GM11168 (cell line): ENCODE results near the gene HOXC6.

Experiments
- in situ Hi-C: fragments of 300-500 bp; cut with MboI; formaldehyde crosslinking; loops from one replicate; pipeline ENCODE4 v1.12.0; 2022; ENCODE audit warnings: low sequenced_read_pairs; ENCODE audit not compliant: unreplicated experiment

HOXC6 gene

DNA sequence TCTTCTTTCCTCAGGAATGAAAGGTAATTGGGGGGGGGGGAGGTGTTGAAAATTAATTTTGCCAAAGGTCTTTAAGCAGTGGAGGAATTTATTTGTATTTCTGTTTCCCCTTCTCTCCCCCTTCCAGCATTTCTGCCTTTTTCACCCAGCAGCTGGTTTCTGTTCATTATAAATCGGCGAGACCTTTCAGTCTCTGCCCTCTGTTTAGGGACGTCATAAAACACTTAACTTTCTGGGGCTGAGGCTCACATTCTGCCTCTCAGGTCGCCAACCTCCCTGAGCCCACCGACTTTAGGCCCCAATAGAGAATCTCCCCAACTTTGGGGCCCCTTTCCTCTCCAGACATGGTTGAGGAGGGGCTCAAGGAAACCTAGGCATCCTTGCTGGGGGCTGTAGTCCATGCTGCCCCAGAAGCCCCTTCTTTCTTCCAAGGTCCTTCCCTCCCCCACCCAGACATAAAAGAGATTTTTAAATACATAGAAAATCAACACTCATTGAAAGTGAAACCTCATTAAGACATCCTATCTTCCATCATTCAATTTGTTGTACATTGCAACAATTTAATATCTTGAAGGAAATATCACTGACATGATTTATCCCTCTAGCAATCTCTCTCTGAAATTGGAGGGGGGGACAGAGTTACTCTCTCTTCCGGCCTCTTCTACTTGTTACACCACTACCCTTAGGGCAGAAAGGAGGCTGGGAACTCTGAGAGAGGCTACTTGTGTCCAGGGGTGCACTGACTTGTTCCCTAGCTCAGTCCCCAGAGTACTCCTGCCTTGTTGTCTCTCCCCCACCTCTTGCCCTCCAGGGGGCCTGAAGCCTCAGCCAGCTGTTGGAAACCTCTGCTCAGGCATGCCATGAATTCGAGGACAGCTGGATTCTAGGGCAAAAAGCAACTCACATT lies 2.5 kb upstream of the HOXC6 start:
- in situ Hi-C loops = loop anchor here (5.0 kb wide), 1 partner anchor 167 kb away; no protein-coding TSS in a partner anchor

DNA sequence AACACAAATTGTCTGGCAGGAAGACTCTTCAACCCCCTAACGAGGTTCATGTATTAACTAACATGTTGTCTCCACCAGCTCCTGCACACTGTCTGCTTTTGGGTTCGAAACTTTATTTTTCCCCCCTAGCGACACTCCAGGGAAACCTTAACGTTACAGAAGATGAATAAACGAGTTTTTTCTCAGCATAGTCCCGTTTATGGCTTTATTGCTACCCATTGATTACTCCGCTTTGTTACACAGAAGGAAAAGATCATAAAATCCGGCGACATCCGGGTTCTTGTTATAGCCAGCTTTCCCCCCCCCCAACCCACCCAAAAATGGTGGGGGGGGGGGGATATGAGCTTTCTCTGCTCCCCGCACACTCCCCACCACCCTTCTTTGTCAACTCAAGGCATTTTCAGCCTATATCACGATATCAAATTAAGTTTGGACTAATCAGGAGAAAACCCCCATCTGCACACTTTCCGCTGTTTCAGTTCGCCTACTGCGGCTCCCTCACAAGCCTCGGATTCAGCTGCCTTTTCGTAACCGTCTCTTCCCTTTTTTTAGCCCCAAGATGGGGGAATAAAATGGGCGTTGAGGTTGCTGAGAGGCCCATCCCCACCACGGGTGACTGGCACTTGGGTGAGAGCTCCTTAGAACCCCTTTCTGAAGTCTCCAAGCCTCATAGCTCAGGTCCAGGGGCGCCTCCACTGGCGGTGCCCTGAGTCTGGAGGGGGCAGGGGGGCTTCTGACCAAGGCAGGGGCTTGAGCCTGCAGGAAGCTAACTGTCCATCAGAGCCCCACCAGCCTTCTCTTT lies 1.4 kb upstream of the HOXC6 start:
- in situ Hi-C loops = loop anchor here (5.0 kb wide), 1 partner anchor 165 kb away; no protein-coding TSS in a partner anchor

DNA sequence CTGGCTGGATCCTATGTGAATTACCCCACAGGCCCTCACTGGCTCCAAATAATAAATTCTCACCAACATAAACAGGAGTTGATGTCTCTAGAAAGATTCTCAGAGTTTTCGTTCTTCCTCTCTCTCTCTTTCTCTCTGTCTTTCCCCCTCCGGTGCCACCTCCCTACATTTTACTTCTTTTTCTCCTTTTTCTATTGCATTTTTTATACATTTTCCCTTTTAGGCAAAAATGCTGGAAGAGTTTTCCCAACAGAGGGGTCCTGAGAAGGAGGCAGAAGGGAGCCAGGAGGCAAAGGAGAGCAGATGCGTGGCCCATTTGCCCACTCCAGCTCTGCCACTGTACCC lies 826 bp upstream of the HOXC6 start:
- in situ Hi-C loops = loop anchor here (5.0 kb wide), 1 partner anchor 165 kb away; no protein-coding TSS in a partner anchor

DNA sequence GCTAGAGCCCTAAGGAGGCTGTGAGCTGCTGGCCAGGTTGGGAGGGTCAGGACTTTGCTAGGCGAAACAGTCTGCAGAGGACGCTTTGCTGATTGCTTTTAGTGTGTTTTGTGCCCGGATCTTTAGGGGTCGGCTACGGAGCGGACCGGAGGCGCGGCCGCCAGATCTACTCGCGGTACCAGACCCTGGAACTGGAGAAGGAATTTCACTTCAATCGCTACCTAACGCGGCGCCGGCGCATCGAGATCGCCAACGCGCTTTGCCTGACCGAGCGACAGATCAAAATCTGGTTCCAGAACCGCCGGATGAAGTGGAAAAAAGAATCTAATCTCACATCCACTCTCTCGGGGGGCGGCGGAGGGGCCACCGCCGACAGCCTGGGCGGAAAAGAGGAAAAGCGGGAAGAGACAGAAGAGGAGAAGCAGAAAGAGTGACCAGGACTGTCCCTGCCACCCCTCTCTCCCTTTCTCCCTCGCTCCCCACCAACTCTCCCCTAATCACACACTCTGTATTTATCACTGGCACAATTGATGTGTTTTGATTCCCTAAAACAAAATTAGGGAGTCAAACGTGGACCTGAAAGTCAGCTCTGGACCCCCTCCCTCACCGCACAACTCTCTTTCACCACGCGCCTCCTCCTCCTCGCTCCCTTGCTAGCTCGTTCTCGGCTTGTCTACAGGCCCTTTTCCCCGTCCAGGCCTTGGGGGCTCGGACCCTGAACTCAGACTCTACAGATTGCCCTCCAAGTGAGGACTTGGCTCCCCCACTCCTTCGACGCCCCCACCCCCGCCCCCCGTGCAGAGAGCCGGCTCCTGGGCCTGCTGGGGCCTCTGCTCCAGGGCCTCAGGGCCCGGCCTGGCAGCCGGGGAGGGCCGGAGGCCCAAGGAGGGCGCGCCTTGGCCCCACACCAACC lies 1.5 kb downstream of the HOXC6 start:
- in situ Hi-C loops = loop anchor here (5.0 kb wide), 1 partner anchor 163 kb away; no protein-coding TSS in a partner anchor

DNA sequence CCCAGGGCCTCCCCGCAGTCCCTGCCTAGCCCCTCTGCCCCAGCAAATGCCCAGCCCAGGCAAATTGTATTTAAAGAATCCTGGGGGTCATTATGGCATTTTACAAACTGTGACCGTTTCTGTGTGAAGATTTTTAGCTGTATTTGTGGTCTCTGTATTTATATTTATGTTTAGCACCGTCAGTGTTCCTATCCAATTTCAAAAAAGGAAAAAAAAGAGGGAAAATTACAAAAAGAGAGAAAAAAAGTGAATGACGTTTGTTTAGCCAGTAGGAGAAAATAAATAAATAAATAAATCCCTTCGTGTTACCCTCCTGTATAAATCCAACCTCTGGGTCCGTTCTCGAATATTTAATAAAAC lies 2.2 kb downstream of the HOXC6 start:
- in situ Hi-C loops = no loop called here

DNA sequence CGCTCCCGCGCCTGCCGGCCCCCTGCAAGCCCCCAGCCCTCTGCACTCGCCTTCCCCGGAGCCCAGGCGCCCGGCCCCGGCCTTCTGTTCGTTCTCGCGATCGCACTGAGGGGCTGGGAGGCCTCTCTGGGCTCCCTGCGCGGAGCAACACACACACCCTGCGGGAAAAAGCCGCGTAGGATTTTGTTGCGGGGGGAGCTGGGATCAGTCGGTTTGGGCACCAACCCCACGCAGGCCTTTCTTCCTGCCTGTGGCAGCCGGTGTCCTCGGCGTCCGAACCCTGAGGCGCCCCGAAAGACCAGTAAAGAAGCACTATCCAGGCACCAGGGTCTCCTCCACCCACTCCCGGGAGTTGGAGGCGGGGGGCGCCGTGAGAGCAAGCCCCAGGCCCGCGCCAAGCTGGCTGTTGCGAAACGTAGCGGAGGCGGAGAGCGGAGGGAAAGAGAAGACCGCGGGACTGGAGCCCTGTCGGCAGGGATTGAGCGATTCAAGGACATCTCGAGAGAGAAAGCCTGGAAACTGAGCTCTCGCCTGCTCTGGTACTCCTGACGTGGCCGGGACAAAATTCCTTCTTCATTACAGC lies 2.7 kb downstream of the HOXC6 start:
- in situ Hi-C loops = no loop called here

DNA sequence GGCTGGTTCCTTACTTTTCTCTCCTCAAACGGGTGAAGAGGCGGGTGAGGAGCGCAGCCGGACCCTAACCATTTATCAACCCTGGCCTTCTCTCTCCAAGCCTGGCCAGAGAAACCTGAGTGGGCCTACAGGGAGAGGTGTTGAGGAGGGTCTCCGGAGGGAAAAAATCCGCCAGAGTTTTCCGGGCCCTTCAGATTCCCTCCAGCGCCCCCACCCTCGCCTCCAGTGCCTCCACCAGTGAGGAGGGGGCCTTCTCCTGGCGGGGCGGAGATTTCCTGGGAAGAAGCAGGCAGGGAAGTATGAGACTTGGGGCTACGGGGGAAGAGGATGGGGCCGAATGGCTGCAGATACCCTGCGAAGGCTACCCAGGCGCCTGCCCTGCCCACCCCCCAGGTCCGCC lies 3.2 kb downstream of the HOXC6 start:
- in situ Hi-C loops = no loop called here

DNA sequence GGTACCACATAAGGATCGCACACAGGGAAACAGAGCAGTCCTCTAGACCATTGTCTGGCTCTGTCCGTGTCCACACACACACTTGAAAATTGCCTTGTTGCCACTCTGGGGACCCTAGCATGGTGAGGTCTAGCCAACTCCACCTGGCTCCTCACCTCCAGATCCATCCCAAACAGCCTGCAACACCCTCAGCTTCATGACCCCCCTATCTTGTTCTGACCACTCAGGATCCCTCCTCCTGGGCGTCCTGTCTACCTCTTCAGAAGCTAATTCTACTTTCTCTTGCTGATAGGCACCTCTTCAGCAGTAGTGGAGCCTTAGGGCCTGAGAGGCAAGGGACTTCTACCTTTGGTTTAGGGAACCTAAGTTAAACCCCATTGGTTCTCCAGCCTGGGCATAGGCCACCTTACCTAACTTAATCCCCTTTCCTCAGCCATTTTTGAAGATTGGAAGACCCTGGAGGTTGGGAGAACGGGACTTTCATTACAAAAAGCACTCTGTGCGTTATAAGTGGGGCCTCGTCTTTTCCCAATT lies 3.9 kb downstream of the HOXC6 start:
- in situ Hi-C loops = no loop called here

DNA sequence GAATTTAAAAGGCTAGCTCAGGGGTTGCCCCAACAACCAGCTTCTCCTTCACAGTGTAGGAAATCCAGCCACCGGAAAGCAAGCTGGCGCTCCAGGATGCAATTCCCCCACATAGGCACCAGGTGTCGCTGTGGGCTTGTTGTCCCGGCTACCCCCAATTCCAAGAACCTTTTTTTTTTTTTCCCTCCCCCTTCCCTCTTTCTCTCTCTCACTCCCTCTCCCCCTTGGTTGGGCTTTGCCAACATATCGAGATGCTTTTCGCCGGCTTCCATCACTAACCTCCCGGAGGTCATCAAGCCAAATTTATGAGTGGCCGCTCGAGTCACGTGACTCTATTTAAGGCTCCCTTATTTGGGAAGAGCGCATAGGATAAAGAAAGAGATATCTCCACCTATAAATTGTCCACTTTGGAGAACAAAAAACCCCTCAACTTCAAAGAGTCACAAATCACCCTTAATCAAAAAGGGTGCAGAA lies 4.4 kb downstream of the HOXC6 start, which contains the start of gene HOXC5:
Gene HOXC5 (plus strand): TSS at position 424 of the 474 bp plus-strand sequence. CDS start 73 bp downstream, outside the sequence.
- in situ Hi-C loops = no loop called here

DNA sequence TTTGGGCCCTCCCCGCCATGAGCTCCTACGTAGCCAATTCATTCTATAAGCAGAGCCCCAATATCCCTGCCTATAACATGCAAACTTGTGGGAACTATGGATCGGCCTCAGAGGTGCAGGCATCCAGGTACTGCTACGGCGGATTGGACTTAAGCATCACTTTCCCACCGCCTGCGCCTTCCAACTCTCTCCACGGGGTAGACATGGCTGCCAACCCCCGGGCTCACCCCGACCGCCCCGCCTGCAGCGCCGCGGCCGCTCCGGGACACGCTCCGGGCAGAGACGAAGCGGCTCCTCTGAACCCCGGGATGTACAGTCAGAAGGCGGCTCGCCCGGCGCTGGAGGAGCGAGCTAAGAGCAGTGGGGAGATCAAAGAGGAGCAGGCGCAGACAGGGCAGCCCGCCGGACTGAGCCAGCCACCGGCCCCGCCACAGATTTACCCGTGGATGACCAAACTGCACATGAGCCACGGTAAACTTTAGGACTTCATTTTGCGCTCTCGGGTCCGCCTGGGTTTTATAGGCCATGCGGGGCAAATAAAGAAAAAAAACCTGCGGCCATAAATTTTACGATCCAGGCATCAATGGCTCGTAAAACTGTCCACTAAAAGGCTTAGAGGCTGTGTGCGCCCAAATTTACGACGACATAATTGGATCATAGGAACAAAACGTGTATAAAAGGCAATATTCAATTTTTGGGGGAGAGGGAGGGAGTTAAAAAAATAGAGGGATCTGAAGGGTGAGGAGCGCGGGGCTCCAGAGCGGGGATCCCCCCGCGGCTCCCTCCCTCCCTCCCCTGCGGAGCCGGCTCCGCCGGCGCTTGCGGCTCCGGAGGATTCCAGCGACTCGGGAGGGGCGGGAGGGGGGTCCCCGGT lies 5.1 kb downstream of the HOXC6 start:
- in situ Hi-C loops = no loop called here

DNA sequence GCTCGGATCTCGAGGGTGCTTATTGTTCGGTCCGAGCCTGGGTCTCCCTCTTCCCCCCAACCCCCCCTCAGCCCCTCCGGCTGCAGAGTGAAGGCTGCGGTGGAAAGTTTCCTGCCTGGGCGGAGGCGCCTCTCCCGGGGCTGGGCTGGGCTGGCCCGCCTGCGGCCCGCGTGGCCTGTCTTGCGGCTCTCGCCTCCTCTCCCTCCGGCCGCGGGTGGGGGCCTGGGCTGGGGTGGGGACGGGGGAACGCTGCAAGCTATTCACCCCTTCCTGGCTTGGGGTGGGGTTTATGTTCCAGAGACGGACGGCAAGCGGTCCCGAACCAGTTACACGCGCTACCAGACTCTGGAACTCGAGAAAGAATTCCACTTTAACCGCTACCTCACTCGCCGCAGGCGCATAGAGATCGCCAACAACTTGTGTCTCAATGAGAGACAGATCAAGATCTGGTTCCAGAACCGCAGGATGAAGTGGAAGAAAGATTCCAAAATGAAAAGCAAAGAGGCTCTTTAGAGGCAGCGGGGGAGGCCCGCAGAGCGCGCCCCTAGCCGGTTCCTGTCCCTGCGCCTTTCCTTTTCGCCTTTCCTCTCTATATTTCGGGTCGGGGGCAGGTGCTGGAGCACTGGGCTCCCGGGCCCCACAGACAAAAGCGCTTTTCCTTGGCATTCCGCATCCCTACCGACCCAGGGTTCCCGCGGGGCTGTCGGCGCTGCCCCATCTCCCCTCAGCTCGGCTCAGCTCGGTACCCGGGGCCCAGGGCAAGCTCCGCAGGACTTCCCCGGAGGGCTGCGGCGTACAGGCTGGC lies 5.9 kb downstream of the HOXC6 start:
- in situ Hi-C loops = no loop called here

DNA sequence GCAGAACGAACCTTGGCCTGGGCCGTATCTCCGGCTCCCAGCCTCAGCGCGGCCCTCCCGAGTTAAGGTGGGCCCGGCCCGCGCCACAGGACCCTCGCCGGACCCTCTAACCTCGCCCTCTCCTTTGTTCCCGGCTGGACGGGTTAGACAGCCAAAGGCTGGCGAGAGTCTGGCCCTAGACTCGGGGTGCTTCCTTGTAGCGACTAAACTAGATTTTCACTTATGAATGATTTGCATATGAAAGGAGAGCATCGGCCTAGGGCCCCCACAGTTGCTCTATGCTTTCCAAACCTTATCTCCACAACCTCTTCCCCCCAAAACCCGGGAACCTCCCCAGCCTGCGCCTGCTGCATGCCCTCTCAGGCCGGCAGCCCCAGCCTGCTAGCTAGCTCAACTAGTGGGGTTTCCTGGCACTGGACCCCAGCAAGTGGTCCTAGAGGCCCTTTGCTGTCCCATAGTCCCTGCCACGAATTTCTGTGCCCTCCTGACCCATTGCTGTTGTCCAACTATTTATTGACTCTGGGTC lies 6.6 kb downstream of the HOXC6 start:
- in situ Hi-C loops = no loop called here

DNA sequence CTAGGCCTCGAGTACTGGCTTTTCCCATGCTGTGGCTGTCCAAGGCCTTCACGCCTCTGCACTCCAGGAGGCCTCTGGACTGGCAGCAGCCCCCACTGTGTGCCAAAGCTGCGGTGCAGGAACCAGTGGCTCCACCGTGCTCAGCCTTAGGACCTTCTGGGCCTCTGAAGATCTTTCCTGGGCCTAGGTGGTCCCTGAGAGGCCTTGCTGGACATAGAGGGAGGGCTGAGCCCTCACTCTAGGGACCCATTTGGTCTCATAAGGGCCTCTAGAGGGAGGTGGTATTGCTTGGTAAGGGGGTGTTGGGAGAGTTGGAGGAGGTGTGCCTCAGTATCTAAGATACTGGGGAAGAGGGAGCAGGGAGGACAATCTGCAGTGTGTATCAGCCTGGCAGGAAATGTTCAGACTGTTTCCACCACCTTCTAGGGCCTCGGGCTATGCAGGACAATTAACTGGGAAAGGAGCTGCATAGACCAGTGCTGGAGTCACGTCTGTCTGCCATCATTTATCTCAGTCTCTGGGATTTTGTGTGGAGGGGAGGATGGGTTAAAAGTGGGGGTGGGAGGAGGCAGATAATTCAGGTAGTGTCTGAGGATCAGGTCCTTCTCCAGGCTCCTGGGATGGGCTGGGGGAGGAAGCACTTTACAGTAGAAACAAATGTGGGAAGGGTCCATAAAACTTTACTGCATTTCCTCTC lies 7.5 kb downstream of the HOXC6 start:
- in situ Hi-C loops = no loop called here

DNA sequence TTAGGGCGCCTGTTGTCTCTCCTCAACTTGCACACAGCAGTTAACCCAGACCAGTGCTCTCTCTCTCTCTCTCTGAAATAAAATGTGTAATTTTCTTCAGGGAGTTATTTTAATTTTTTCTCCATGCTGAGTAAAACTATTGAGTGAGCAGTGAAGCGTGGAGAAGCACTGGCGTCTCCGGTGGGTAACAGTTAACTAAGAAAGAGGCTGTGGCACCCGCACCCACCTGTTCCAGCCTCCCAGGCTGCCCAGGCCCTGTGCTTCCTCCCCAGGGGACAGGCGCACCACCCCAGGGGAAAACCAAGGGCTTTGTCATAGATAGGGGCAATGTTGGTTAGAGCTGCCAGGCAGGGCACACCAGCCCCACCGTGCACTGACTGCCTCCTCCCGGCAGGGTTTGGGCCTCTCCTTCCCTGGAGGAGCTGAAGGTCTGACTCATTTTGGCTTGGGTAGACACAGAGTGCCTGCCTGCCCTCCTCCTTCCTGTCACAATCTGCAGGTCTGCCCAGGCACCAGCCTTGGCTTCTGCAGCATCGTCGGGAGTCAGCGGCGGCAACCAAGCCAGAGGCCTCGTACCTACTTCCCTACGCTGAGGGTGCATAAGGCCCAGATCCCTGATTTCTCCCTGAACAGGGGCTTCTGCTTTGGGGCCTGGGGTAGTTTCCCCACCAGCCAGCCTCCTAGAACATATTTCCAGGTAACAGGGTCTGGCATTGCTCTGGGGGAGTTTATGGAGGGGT lies 8.6 kb downstream of the HOXC6 start:
- in situ Hi-C loops = no loop called here

DNA sequence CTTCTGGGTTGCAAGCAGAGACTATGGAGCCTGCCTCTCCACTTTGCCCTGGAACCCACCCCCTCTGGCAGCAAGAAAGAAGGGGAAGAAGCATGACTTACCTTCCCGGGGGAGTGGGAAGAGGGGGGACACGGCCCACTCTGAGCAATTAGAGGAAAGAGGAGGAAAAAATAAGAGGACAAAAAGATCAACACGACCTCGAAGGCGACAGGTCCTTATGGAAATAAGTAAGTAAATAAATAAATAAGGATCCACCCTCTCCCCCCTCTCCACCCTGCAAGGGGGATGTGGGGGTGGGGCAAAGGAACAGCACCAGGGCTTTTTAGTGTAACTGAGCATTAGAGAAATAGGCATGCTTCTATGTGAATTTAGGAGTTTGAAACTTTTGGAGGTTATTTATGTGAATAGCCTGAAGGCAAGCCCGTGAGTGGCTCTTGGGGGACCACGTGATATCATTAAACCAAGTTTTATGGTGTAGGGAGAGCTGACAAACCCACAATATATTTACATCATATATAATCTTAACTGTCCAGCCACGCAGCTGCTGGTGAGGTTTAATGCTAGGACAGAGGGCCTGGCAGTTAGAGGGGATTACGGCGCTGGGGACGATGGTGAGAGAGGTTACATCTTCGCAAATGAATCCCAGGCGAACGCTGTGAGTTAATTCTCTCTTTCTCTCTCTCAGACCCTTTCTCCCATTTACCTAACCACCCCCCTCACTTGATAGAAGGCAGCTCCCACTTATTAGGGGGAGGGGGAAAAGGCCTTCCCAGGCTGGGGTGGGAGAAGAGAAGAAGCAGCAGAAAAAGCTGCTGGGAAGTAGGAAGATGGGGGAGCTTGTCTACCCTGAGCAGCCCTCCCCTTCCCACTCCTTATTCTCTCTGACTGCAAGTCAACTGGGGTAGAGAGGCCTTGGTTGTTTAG lies 9.4 kb downstream of the HOXC6 start:
- in situ Hi-C loops = no loop called here
